Uterus (tissue), 2 donors: ENCODE data around the gene JAG1.

Experiments
- CTCF ChIP-seq, 4 experiments: fragments of 200-600 bp in 2 of 4; fragments of 450-650 bp in 2 of 4; sonication (generic) in 2 of 4; IDR thresholded peaks; one replicate each; pipeline ENCODE4 v1.5.1; 2016 to 2019; ENCODE audit warnings: antibody characterized with exemption in 4 of 4, mild to moderate bottlenecking in 2 of 4, moderate library complexity in 1 of 4
- POLR2A ChIP-seq, 2 donors: fragments of 450-650 bp; IDR thresholded peaks; one replicate each; pipeline ENCODE4 v1.6.1; 2016; ENCODE audit warnings: antibody characterized with exemption in 2 of 2, mild to moderate bottlenecking in 1 of 2, moderate library complexity in 1 of 2

- TF ChIP-seq CTCF (IDR thresholded peaks at IDR 0.05): peak; percentile 83 to 92 (median 90)
- no peak for TF ChIP-seq POLR2A (IDR thresholded peaks at IDR 0.05)
Measured at GRCh38 chr20:10674684-10675449, 1.1 kb upstream of the JAG1 start.
